ENCODE results near the gene KRT15.
A peak's percentile ranks its signal among the peaks of the same experiment; 100 is the strongest.

The KRT15 gene

GRCh38 chr17:41505809-41506767, 12.6 kb downstream of the KRT15 start:
- no peak for TF ChIP-seq CTCF (conservative IDR thresholded peaks at IDR 0.05; ENCODE audit: control insufficient read depth, insufficient read depth, low read depth, low read length)
- no peak overlapping the region for H3K4me3 ChIP-seq (ENCODE audit: control insufficient read depth, low read depth, low read length)
- no peak for DNase-seq (ENCODE audit: low read depth)

DNA sequence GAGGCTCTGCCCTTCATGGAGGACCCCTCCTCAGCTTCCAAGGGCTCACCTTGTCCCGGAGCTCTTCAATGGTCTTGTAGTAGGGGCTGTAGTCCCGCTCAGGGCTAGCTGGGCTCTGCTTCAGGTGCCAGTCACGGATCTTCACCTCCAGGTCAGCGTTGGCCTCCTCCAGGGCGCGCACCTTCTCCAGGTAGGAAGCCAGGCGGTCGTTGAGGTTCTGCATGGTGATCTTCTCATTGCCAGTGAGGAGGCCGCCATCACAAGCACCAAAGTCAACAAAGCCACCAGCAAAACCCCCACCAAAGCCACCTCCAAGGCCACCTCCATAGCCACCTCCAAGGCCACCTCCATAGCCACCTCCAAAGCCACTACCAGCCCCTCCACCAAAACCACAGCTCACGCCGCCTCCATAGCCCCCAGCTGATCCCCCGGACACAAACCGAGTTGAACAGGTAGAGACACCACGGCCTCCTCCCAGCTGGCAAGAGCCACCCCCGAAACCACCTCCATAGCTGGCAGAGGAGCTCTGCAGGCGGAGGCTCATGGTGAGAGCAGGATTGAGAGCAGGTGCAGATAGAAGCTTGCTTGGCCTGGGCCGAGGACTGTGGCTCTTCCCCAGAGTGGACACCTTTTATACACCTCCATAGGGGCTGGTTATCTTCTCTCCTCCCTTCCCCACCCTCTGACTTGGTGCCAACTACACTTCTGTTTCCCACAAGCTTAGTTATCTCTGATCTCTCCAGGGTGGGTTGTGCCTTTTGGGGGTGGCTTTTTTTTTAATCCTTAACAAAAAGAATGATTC, 13.5 kb downstream of the KRT15 start, which contains the start of gene KRT13:
Gene KRT13 (minus strand): TSS at position 606 of the 802 bp plus-strand sequence. CDS start 62 bp downstream, at position 544.
- TF ChIP-seq CTCF (conservative IDR thresholded peaks at IDR 0.05; ENCODE audit: control insufficient read depth, insufficient read depth, low read depth, low read length): no peak
- no peak for DNase-seq (ENCODE audit: low read depth)
- H3K4me3 ChIP-seq (ENCODE audit: control insufficient read depth, low read depth, low read length): no peak within 1 kb of the TSS

- H3K4me3 ChIP-seq (ENCODE audit: control insufficient read depth, low read depth, low read length): no peak overlapping the region
- no peak for DNase-seq (ENCODE audit: low read depth)
- no peak for TF ChIP-seq CTCF (conservative IDR thresholded peaks at IDR 0.05; ENCODE audit: control insufficient read depth, insufficient read depth, low read depth, low read length)
Observed at GRCh38 chr17:41504246-41504977, 14.3 kb downstream of the KRT15 start.

GRCh38 chr17:41503202-41503601, 15.5 kb downstream of the KRT15 start:
- no peak for DNase-seq (ENCODE audit: low read depth)
- H3K4me3 ChIP-seq (ENCODE audit: control insufficient read depth, low read depth, low read length): no peak overlapping the region
- TF ChIP-seq CTCF (conservative IDR thresholded peaks at IDR 0.05; ENCODE audit: control insufficient read depth, insufficient read depth, low read depth, low read length): no peak

- H3K4me3 ChIP-seq (ENCODE audit: control insufficient read depth, low read depth, low read length): no peak overlapping the region
- peak; percentile 65 for DNase-seq (ENCODE audit: low read depth)
- TF ChIP-seq CTCF (conservative IDR thresholded peaks at IDR 0.05; ENCODE audit: control insufficient read depth, insufficient read depth, low read depth, low read length): no peak
Observed at GRCh38 chr17:41500131-41500911, 18.4 kb downstream of the KRT15 start.

Data from fibroblast of mammary gland (primary cell).